Neuron (in vitro differentiated cells): ENCODE data around the gene CEP104.

ENCODE experiments used
- H2AFZ ChIP-seq: one replicate; pipeline ENCODE4 v1.6.1; 2013; ENCODE audit warnings: low read depth, mild to moderate bottlenecking, inconsistent platforms, low read length, moderate library complexity
- H3K27me3 ChIP-seq: one replicate; pipeline ENCODE4 v1.6.1; 2013; ENCODE audit warnings: low read length; ENCODE audit not compliant: insufficient read depth
- H3K36me3 ChIP-seq: one replicate; pipeline ENCODE4 v1.6.1; 2013; ENCODE audit warnings: low read length; ENCODE audit not compliant: insufficient read depth
- H3K4me1 ChIP-seq: one replicate; pipeline ENCODE4 v1.6.1; 2013; ENCODE audit warnings: low read length; ENCODE audit not compliant: insufficient read depth
- H3K4me3 ChIP-seq: 2 replicates; pipeline ENCODE4 v1.5.1; 2013; ENCODE audit warnings: mild to moderate bottlenecking, low read length, moderate library complexity
- H3K9me3 ChIP-seq: one replicate; pipeline ENCODE4 v1.6.1; 2013; ENCODE audit warnings: low read length

CEP104 gene

GRCh38 chr1:3789421-3790300 is 67.3 kb downstream of the CEP104 start:
- Histone ChIP-seq H3K27me3 (no peaks in the 10 kb centered on the region), H3K9me3 (no peaks in the 10 kb centered on the region), H2AFZ (no peak overlapping the region), H3K4me3 (no peak overlapping the region), H3K36me3 (peaks cover 36% of the 10 kb centered on the region), H3K4me1 (peaks cover 4% of the 10 kb centered on the region)

- Histone ChIP-seq H3K36me3 (peaks cover 42% of the 10 kb centered on the region), H2AFZ (no peak overlapping the region), H3K4me1 (peaks cover 4% of the 10 kb centered on the region), H3K9me3 (no peaks in the 10 kb centered on the region), H3K27me3 (no peaks in the 10 kb centered on the region), H3K4me3 (no peak overlapping the region)
Measured at GRCh38 chr1:3788756-3789420, 68.1 kb downstream of the CEP104 start.

GRCh38 chr1:3787745-3788605 is 69.0 kb downstream of the CEP104 start:
- H3K9me3 ChIP-seq, result no peaks in the 10 kb centered on the region
- no peak overlapping the region for H2AFZ ChIP-seq
- peaks cover 49% of the 10 kb centered on the region for H3K36me3 ChIP-seq
- H3K4me3 ChIP-seq, result no peak overlapping the region
- H3K4me1 ChIP-seq, result no peaks in the 10 kb centered on the region
- no peaks in the 10 kb centered on the region for H3K27me3 ChIP-seq

GRCh38 chr1:3787349-3787715 is 69.7 kb downstream of the CEP104 start:
- Histone ChIP-seq H3K36me3 (peaks cover 53% of the 10 kb centered on the region), H3K27me3 (no peaks in the 10 kb centered on the region), H3K9me3 (no peaks in the 10 kb centered on the region), H2AFZ (no peak overlapping the region), H3K4me3 (no peak overlapping the region), H3K4me1 (no peaks in the 10 kb centered on the region)

GRCh38 chr1:3786468-3787348 is 70.3 kb downstream of the CEP104 start:
- H3K36me3 ChIP-seq, result peaks cover 52% of the 10 kb centered on the region
- H2AFZ ChIP-seq, result no peak overlapping the region
- H3K27me3 ChIP-seq, result no peaks in the 10 kb centered on the region
- no peaks in the 10 kb centered on the region for H3K9me3 ChIP-seq
- H3K4me3 ChIP-seq, result no peak overlapping the region
- H3K4me1 ChIP-seq, result no peaks in the 10 kb centered on the region

GRCh38 chr1:3785456-3786157 is 71.4 kb downstream of the CEP104 start:
- peaks cover 61% of the 10 kb centered on the region for H3K36me3 ChIP-seq
- no peak overlapping the region for H2AFZ ChIP-seq
- no peaks in the 10 kb centered on the region for H3K9me3 ChIP-seq

GRCh38 chr1:3785045-3785444 is 72.0 kb downstream of the CEP104 start:
- Histone ChIP-seq H3K9me3 (no peaks in the 10 kb centered on the region), H3K4me3 (no peak overlapping the region), H2AFZ (no peak overlapping the region), H3K36me3 (peaks cover 66% of the 10 kb centered on the region), H3K27me3 (no peaks in the 10 kb centered on the region), H3K4me1 (no peaks in the 10 kb centered on the region)

More at GRCh38 chr1:3785456-3786157, 71.4 kb downstream of the CEP104 start:
- H3K27me3 ChIP-seq, result no peaks in the 10 kb centered on the region
- no peaks in the 10 kb centered on the region for H3K4me1 ChIP-seq
- no peak overlapping the region for H3K4me3 ChIP-seq

GRCh38 chr1:3783651-3784474 is 73.1 kb downstream of the CEP104 start:
- H2AFZ ChIP-seq, result no peak overlapping the region
- H3K36me3 ChIP-seq, result peaks cover 72% of the 10 kb centered on the region
- H3K9me3 ChIP-seq, result no peaks in the 10 kb centered on the region
- H3K4me1 ChIP-seq, result no peaks in the 10 kb centered on the region
- H3K27me3 ChIP-seq, result no peaks in the 10 kb centered on the region
- H3K4me3 ChIP-seq, result no peak overlapping the region

GRCh38 chr1:3780901-3781300 is 76.1 kb downstream of the CEP104 start:
- Histone ChIP-seq H3K4me1 (no peaks in the 10 kb centered on the region), H2AFZ (no peak overlapping the region), H3K9me3 (no peaks in the 10 kb centered on the region), H3K27me3 (no peaks in the 10 kb centered on the region), H3K36me3 (peaks cover 53% of the 10 kb centered on the region), H3K4me3 (no peak overlapping the region)

GRCh38 chr1:3779912-3780416 is 77.0 kb downstream of the CEP104 start:
- Histone ChIP-seq H3K27me3 (no peaks in the 10 kb centered on the region), H3K4me3 (no peak overlapping the region), H3K36me3 (peaks cover 47% of the 10 kb centered on the region), H3K4me1 (peaks cover 9% of the 10 kb centered on the region), H3K9me3 (no peaks in the 10 kb centered on the region), H2AFZ (no peak overlapping the region)

- Histone ChIP-seq H3K9me3 (no peaks in the 10 kb centered on the region), H3K4me3 (no peak overlapping the region), H3K4me1 (peaks cover 15% of the 10 kb centered on the region), H3K27me3 (no peaks in the 10 kb centered on the region), H2AFZ (no peak overlapping the region), H3K36me3 (peaks cover 43% of the 10 kb centered on the region)
Measured at GRCh38 chr1:3779265-3779911, 77.6 kb downstream of the CEP104 start.
